ENCODE measurements around the gene FOLH1. TPM values are rescaled to one million over a fixed set of nuclear protein-coding genes. Genes with fewer than 3 reads are reported as not detected.

Gene FOLH1
- not detected in 5 replicates for total RNA-seq (2022; extraction: Qiagen RNA extraction; ENCODE audit: low read depth)

DNA sequence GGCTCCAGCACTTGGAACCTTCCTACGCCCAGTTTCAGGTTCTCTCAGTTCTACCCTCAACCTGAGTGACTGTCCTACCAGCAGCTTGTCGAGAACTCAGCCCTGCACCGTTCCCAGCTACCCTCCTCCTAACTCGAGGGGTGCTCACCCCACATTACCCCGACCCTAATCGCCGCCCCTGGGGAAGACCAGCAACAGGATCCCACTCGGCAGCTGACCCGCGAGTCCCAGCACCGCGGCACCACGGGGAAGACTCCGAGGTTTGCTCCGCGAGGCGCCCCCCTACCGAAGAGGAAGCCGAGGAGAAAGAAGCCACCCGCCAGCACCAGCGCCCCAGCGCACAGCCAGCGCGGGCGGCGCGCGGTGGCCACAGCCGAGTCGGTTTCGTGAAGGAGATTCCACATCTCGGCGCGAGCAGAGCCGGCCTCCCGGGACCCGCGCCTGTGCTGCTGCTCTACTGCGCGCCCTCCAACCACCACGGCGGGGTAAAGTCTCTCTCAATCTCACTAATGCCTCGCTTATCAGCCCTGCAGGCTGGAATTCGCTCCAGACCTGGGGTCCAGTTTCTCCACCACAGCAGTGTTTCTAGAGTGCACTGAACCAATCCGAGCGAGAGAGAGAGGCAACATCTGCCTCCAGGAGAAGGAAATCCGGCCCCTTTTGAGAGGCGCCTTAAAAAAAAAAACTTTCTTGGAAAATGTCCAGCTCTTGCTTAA lies at the start of gene FOLH1:
FOLH1 (minus strand) TSS at position 597 of the 716 bp plus-strand sequence; CDS start at position 404, 193 bp downstream.

Other genes with a start within 250 kb of the FOLH1 start
- not detected in 5 replicates for gene TRIM51G, start 224.7 kb downstream of the FOLH1 start, total RNA-seq (2022; extraction: Qiagen RNA extraction; ENCODE audit: low read depth)
- not detected in 5 replicates for gene TRIM49B, start 179.8 kb downstream of the FOLH1 start, total RNA-seq (2022; extraction: Qiagen RNA extraction; ENCODE audit: low read depth)
- gene TRIM64C, start 149.5 kb downstream of the FOLH1 start, total RNA-seq (2022; extraction: Qiagen RNA extraction; ENCODE audit: low read depth), result not detected in 5 replicates